Esophagus (tissue), 2 donors: ENCODE results near the gene BOLA2B. TPM values are rescaled to one million over a fixed set of nuclear protein-coding genes. Genes with fewer than 3 reads are reported as not detected.
A peak's percentile ranks its signal among the peaks of the same experiment; 100 is the strongest.
"Not testable (repeated sequence)": the region's sequence is repeated elsewhere in the genome, so short reads cannot be mapped to it uniquely, and the experiment has no call there.

Experiments used
- H3K27ac ChIP-seq, 2 donors: one replicate each; pipeline ENCODE4 v1.5.1; 2013; ENCODE audit warnings: low read depth in 2 of 2, mild to moderate bottlenecking in 2 of 2, inconsistent platforms in 1 of 2, low read length in 1 of 2, moderate library complexity in 1 of 2
- H3K27me3 ChIP-seq, 2 donors: one replicate each; pipeline ENCODE4 v1.6.1; 2013; ENCODE audit warnings: low read length in 2 of 2, control low read depth in 1 of 2, mild to moderate bottlenecking in 1 of 2; ENCODE audit not compliant: insufficient read depth in 2 of 2, control insufficient read depth in 1 of 2
- H3K36me3 ChIP-seq, 2 donors: one replicate each; pipeline ENCODE4 v1.6.1; 2013; ENCODE audit warnings: low read length in 1 of 2; ENCODE audit not compliant: control insufficient read depth in 2 of 2, insufficient read depth in 2 of 2
- H3K4me1 ChIP-seq, 2 donors: one replicate each; pipeline ENCODE4 v1.6.1; 2013; ENCODE audit warnings: low read length in 1 of 2; ENCODE audit not compliant: control insufficient read depth in 2 of 2, insufficient read depth in 2 of 2
- H3K4me3 ChIP-seq, 2 donors: one replicate each; pipeline ENCODE4 v1.5.1; 2013; ENCODE audit warnings: low read length in 2 of 2, mild to moderate bottlenecking in 2 of 2, low read depth in 1 of 2, moderate library complexity in 1 of 2
- H3K9me3 ChIP-seq, 2 donors: one replicate each; pipeline ENCODE4 v1.6.1; 2013; ENCODE audit warnings: mild to moderate bottlenecking in 2 of 2, low read depth in 1 of 2, low read length in 1 of 2, moderate library complexity in 1 of 2; ENCODE audit not compliant: control insufficient read depth in 2 of 2, insufficient read depth in 1 of 2
- WGBS, 2 donors: extraction: QIAGEN DNeasy Blood & Tissue Kit; methylation state at CpG; one replicate each; pipeline ENCODE4 v1.1.7; 2013; 5-methylcytosine and 5-hydroxymethylcytosine counted together
- polyA plus RNA-seq, 2 donors: library from polyadenylated mRNA; stranded (reverse); fragments of 200-250 nt; gene quantifications; one replicate each; pipeline ENCODE4 v1.2.3, GENCODE V29; 2013
- donor health status: healthy with polysubstance abuse.
- donor health status: Bipolar disorder and iron deficiency.

Gene BOLA2B
- polyA plus RNA-seq, 2 donors = 195 to 283 TPM

DNA sequence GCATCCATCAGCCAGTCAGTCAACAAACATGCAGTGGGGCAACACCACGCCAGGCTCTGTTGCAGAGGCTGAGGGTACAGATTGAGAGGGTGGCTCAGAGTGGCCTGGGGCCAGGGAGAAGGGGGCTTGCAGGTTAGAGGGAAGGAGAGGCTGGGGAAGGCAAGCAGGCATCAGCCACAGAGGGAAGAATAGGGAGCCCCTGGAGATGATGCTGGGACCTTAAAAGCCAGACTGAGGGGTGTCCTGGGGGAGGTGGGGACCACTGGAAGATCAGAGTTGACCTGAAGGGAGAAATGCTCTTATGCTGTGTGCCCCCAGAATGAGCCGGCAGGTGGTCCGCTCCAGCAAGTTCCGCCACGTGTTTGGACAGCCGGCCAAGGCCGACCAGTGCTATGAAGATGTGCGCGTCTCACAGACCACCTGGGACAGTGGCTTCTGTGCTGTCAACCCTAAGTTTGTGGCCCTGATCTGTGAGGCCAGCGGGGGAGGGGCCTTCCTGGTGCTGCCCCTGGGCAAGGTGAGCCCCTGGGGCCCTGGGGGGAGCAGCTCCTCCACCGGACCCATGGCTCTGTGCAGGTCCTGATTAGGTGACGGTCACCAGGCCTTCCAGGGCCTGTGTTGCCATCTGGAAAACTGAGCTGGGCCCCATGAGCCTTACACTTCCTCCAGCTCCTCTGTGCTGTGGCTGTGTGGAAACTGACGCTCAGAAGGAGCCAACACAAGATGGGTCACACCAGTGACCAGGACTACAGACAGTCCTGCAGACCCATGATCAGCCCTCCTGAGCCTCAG is 8.4 kb downstream of the BOLA2B start:
- H3K27me3 ChIP-seq = no peaks in the 10 kb centered on the region
- H3K4me1 ChIP-seq = peaks cover 0 to 6% of the 10 kb centered on the region in 2 donors
- no peaks in the 10 kb centered on the region for H3K9me3 ChIP-seq
- H3K36me3 ChIP-seq = peaks cover 0 to 3% of the 10 kb centered on the region in 2 donors
- peak overlapping the region; percentile 67 to 96 for H3K27ac ChIP-seq
- H3K4me3 ChIP-seq = peak overlapping the region; percentile 56 to 60
- 69 to 78% methylated on average over 13 of the region's 13 CpGs for WGBS, 2 donors

DNA sequence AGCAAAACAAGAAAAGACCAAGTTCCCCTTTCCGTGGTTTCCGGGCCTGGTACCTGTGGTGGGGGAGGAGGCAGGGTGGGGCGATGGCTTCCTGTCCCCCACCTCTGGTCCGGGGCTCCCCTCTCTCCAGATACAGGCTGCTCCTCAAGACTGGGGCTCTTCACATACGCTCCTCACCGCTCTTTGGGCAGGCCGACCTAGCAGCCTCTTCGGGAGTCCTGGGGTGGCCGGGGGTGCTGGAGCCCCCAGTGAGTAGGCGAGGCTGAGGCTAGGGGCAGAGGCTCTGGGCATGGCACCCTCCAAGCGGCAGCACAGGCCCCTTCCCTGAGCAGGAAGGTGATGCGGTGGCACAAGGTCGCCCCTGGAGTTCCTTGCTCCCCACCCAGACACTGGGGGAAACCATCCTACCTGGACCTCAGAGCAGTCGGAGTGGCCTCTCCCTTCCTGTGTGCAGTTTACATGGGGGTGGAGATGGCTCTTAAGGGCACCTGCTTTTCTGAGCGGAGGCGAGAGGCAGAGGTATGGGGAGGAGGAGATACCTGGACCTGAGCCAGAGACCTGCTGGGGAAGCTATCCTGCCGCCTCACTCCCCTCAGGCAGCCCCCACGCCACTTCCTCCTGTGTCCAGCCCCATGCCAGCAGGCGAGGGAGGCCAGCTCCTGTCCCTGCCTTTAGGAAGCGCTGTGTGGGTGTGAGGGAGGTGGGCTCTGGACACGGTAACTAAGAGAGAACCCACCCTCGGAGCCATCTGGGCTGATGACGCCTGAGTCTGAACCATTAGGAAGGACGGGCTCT is 9.2 kb downstream of the BOLA2B start:
- Histone ChIP-seq H3K4me1 (peaks cover 0 to 6% of the 10 kb centered on the region in 2 donors), H3K36me3 (peaks cover 0 to 3% of the 10 kb centered on the region in 2 donors), H3K27me3 (no peaks in the 10 kb centered on the region), H3K27ac (peak overlapping the region; percentile 67 to 96), H3K4me3 (peak overlapping the region; percentile 56 to 60), H3K9me3 (no peaks in the 10 kb centered on the region)
- 39% methylated on average over 24 of the region's 24 CpGs for WGBS, 2 donors

DNA sequence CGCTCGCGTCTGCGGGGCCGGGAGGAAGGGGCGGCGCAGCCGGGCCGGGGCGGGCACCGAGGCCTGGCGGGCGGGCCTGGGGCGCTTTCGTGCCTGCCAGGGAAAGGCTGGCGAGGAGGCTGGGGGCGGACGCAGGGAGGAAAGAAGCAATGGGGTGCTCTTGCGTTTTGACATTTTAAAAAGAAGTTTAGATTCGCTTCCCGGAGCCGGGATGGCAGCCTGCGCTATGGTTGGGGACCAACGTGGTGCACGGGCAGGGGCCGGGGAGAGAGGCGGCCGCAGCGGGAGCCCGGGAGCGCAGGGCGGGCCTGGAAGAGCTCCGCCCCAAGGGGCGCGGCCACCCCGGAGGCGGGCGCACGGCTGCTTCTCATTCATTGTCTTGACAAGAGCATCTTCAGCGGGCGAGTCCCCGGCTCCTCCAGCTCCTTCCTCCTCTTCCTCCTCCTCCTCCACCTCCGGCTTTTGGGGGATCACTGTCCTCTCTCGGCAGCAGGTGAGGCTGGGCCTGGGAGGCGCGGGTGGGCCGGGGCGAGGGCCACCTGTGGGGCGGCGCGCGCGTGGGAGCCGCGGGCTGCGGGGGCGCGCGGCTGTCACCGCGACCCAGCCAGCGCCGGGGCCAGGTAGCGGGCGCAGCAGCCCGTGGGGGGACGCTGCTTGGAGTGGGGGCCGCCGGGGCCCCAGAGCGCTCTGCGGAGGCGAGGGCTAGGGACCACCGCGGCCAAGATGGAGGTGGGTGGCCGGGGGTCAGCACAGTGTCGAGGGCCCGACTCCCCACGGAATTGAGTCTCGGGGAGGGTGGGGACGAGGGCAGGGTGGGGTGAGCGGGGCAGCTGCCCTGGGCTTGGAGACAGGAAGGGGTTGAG is 10.0 kb downstream of the BOLA2B start, which contains the start of gene CORO1A:
Gene CORO1A, plus strand, starts transcription at position 370 of the 863 bp plus-strand sequence. CDS start 1,608 bp downstream, outside the sequence.
- H3K4me1 ChIP-seq = peaks cover 0 to 6% of the 10 kb centered on the region in 2 donors
- H3K36me3 ChIP-seq = peaks cover 0 to 3% of the 10 kb centered on the region in 2 donors
- H3K27ac ChIP-seq = peak within 1 kb of the TSS; percentile 91 to 96
- WGBS, 2 donors = 1% methylated on average over 62 to 81 of the region's 81 CpGs
- peak within 1 kb of the TSS; percentile 56 to 60 for H3K4me3 ChIP-seq
- H3K27me3 ChIP-seq = no peaks in the 10 kb centered on the region
- no peaks in the 10 kb centered on the region for H3K9me3 ChIP-seq

DNA sequence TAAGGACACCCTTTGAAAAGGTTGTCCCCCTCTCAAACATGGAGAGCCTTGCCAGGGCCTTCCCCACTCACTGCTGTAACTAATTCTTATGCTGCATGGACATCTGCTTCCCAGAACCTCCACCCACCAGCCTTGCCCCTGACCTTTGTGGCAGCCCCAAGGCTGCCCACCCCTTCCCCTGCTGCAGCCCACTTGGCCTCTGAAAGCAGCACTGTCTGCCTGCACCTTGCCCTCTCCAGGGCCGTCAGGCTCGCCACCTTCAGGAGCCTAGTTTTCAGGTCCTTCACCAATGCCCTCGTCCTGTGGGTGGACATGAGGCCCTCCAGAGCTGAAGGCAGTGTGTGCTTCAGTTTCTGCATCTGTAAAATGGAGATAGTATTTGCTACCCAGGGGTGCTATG is 12.7 kb downstream of the BOLA2B start:
- Histone ChIP-seq H3K9me3 (no peaks in the 10 kb centered on the region), H3K4me1 (peaks cover 0 to 6% of the 10 kb centered on the region in 2 donors), H3K4me3 (no peak overlapping the region), H3K27me3 (no peaks in the 10 kb centered on the region), H3K27ac (no peak overlapping the region), H3K36me3 (no peaks in the 10 kb centered on the region)
- WGBS, 2 donors = 77 to 82% methylated on average over 3 of the region's 3 CpGs

DNA sequence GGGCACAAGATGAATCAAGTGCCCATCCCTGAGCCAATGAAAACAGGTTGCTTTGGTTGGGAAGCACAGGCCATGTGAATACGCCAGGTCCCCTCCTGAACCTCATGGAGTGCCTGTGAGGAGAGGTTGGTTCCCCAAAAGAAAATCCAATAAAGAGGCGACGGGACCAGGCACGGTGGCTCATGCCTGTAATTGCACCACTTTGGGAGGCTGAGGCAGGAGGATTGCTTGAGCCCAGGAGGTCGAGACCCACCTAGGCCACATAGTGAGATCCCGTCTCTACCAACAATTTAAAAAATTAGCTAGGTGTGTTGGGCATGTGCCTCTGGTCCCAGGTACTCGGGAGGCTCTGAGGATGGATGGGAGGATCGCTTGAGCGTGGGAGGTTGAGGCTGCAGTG is 13.5 kb downstream of the BOLA2B start:
- H3K36me3 ChIP-seq = no peaks in the 10 kb centered on the region
- H3K27me3 ChIP-seq = no peaks in the 10 kb centered on the region
- no peak overlapping the region for H3K27ac ChIP-seq
- no peak overlapping the region for H3K4me3 ChIP-seq
- H3K4me1 ChIP-seq = peaks cover 0 to 6% of the 10 kb centered on the region in 2 donors
- no peaks in the 10 kb centered on the region for H3K9me3 ChIP-seq
- 94 to 97% methylated on average over 9 of the region's 9 CpGs for WGBS, 2 donors

DNA sequence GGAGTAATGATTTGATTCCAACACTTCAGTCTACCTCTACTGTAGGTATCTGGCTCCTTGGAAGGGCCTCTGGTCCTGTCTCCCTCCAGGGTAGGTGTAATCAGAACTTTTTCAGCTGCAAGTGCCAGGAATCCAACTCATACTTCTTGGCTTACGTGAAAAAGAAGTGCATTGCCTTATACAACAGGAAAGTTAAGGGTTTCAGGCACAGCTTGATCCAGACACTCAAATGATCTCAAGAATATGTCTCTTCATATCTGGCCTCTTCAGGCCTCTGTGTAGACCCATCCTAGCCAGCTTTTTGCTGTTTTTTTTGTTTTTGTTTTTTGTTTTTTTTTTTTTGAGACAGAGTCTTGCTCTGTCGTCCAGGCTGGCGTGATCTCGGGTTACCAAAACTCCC is 14.3 kb downstream of the BOLA2B start:
- Histone ChIP-seq H3K36me3 (no peaks in the 10 kb centered on the region), H3K4me3 (no peak overlapping the region), H3K4me1 (peaks cover 0 to 6% of the 10 kb centered on the region in 2 donors), H3K27me3 (no peaks in the 10 kb centered on the region), H3K9me3 (no peaks in the 10 kb centered on the region), H3K27ac (no peak overlapping the region)
- 91 to 94% methylated on average over 4 of the region's 4 CpGs for WGBS, 2 donors

DNA sequence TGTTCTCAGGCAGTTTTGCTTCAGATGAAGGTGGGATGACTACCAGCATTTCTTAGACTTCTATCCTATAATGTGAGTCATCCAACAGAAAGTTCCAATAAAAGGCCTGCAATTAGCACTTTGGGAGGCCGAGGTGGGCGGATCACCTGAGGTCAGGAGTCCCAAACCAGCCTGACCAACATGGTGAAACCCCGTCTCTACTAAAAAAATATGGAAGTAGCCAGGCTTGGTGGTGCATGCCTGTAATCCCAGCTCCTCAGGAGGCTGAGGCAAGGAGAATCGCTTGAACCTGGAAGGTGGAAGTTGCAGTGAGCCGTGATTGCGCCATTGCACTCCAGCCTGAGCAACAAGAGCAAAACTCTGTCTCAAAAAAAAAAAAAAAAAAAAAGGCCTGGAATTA is 16.6 kb downstream of the BOLA2B start:
- not testable (repeated sequence) for H3K9me3 ChIP-seq, H3K4me1 ChIP-seq, H3K4me3 ChIP-seq, H3K36me3 ChIP-seq, H3K27ac ChIP-seq, H3K27me3 ChIP-seq
- 88 to 91% methylated on average over 6 of the region's 6 CpGs for WGBS, 2 donors

DNA sequence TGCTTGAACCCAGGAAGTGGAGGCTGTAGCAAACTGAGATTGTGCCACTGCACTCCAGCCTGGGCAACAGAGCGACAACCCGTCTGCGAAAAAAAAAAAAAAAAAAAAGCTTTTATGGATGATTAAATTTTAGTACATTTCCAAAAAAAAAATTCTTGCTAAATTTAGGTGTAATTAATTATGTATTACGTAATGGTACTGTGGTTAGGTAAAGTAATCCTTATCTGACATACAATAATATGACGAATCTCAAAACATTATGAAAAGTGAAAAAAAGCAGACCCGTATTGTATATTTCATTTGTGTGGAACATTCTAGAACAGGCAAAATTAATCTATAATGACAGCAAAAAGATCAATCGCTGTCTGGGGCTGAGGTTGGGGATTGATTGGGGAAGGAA is 20.4 kb downstream of the BOLA2B start:
- no peaks in the 10 kb centered on the region for H3K4me1 ChIP-seq
- WGBS, 2 donors = 76 to 79% methylated on average over 7 of the region's 7 CpGs
- H3K4me3 ChIP-seq = no peak overlapping the region
- no peak overlapping the region for H3K27ac ChIP-seq
- no peaks in the 10 kb centered on the region for H3K36me3 ChIP-seq
- no peaks in the 10 kb centered on the region for H3K27me3 ChIP-seq
- no peaks in the 10 kb centered on the region for H3K9me3 ChIP-seq

DNA sequence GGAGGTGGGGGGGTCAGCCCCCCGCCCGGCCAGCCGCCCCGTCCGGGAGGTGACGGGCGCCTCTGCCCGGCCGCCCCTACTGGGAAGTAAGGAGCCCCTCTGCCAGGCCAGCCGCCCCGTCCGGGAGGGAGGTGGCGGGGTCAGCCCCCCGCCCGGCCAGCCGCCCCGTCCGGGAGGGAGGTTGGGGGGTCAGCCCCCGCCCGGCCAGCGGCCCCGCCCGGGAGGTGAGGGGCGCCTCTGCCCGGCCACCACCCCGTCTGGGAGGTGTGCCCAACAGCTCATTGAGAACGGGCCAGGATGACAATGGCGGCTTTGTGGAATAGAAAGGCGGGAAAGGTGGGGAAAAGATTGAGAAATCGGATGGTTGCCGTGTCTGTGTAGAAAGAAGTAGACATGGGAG is 23.3 kb downstream of the BOLA2B start:
- H3K9me3 ChIP-seq, H3K36me3 ChIP-seq, H3K27ac ChIP-seq, H3K4me1 ChIP-seq, H3K27me3 ChIP-seq, H3K4me3 ChIP-seq: not testable (repeated sequence)
- WGBS, 2 donors = 76 to 100% methylated on average over 3 to 23 of the region's 31 CpGs
